Skin of body (tissue), 2 donors: ENCODE results near the gene CEP57L1. TPM values are rescaled to one million over a fixed set of nuclear protein-coding genes. Genes with fewer than 3 reads are reported as not detected.

Experiments used
- small RNA-seq: library from RNA; depleted of rRNA; stranded (forward); fragments of <200 nt; gene quantifications from one replicate; pipeline ENCODE3, GENCODE V24; 2014; ENCODE audit warnings: low replicate concordance
- total RNA-seq: library from RNA; depleted of rRNA; stranded (reverse); fragments of >200 nt; gene quantifications from one replicate; pipeline ENCODE4 v1.2.3, GENCODE V29; 2014

CEP57L1 gene
- total RNA-seq, 1 donor from 2014 or later = 36.8 TPM

Small RNA genes within 50 kb of the gene (small RNA-seq; reads per million reads assigned to genes)
- gene RNU6-653P = not detected

Other genes starting within 250 kb of the CEP57L1 start
- gene ARMC2, start 247.1 kb upstream of the CEP57L1 start, total RNA-seq = 5.2 TPM
- gene SESN1, start 661 bp upstream of the CEP57L1 start, total RNA-seq = 55.1 TPM